GM19023 (cell line): ENCODE results near the gene XPNPEP1.

Experiments
- ATAC-seq: cut with Tn5 transposase; IDR thresholded peaks from one replicate; pipeline ENCODE4 v1.9.1; 2021; ENCODE audit warnings: mild to moderate bottlenecking, moderate library complexity; ENCODE audit not compliant: unreplicated experiment

Gene XPNPEP1

GRCh38 chr10:109922976-109923921 lies at the start of gene XPNPEP1:
Gene XPNPEP1, minus strand, starts transcription at chr10:109923511. Its CDS starts 78 bp downstream, at chr10:109923433.
- peak; percentile 98 for ATAC-seq

GRCh38 chr10:109972372-109973001 lies 49.2 kb upstream of the XPNPEP1 start:
- ATAC-seq: no peak

GRCh38 chr10:109971634-109972033 lies 48.3 kb upstream of the XPNPEP1 start:
- no peak for ATAC-seq

- no peak for ATAC-seq
Measured at GRCh38 chr10:109969760-109970346, 46.5 kb upstream of the XPNPEP1 start.

- ATAC-seq: no peak
Measured at GRCh38 chr10:109968953-109969759, 45.8 kb upstream of the XPNPEP1 start.

GRCh38 chr10:109967739-109968088 lies 44.4 kb upstream of the XPNPEP1 start:
- ATAC-seq: no peak

GRCh38 chr10:109966961-109967738 lies 43.8 kb upstream of the XPNPEP1 start:
- ATAC-seq: no peak

- no peak for ATAC-seq
Measured at GRCh38 chr10:109964318-109964717, 41.0 kb upstream of the XPNPEP1 start.

GRCh38 chr10:109963439-109963838 lies 40.1 kb upstream of the XPNPEP1 start:
- no peak for ATAC-seq

GRCh38 chr10:109962247-109962646 lies 38.9 kb upstream of the XPNPEP1 start:
- no peak for ATAC-seq

GRCh38 chr10:109961174-109962001 lies 38.1 kb upstream of the XPNPEP1 start:
- no peak for ATAC-seq

GRCh38 chr10:109960682-109961081 lies 37.4 kb upstream of the XPNPEP1 start:
- ATAC-seq: no peak

- ATAC-seq: no peak
Measured at GRCh38 chr10:109959259-109960145, 36.2 kb upstream of the XPNPEP1 start.

- ATAC-seq: no peak
Measured at GRCh38 chr10:109958059-109958458, 34.7 kb upstream of the XPNPEP1 start.

GRCh38 chr10:109957092-109957797 lies 33.9 kb upstream of the XPNPEP1 start:
- peak; percentile 95 for ATAC-seq

- ATAC-seq: peak; percentile 77
Measured at GRCh38 chr10:109956454-109957091, 33.3 kb upstream of the XPNPEP1 start.

GRCh38 chr10:109953766-109954165 lies 30.5 kb upstream of the XPNPEP1 start:
- ATAC-seq: no peak
